H1 (cell line): ENCODE results near the gene CELF4. TPM values are rescaled to one million over a fixed set of nuclear protein-coding genes. Genes with fewer than 3 reads are reported as not detected.

Experiments used
- CTCF ChIA-PET: fragments of 300-600 bp; sonication (Branson Sonifier 250); formaldehyde crosslinking; loops from one replicate; lab custom pipeline; 2021; ENCODE audit not compliant: partially characterized antibody; lab: Charles Lee
- POLR2A ChIA-PET: fragments of 300-600 bp; sonication (Branson Sonifier 250); formaldehyde crosslinking; loops from one replicate; lab custom pipeline; 2021; ENCODE audit warnings: inconsistent platforms; ENCODE audit not compliant: partially characterized antibody; lab: Charles Lee
- DNase-seq, 2 experiments: peaks; one replicate each; pipeline versions ENCODE4 v3.0.0 to v3.0.0-alpha.2; 2010 to 2022; ENCODE audit warnings: low spot score in 2 of 2, low read depth in 1 of 2, mixed read lengths in 1 of 2
- FAIRE-seq: peaks from 2 replicates; lab custom pipeline; 2011; peaks lifted over from hg19 to GRCh38; lab: Jason Lieb, UNC
- H2AFZ ChIP-seq: 2 replicates; pipeline ENCODE4 v1.8.1; 2012; ENCODE audit warnings: low read length, inconsistent platforms
- H2AK5ac ChIP-seq: 2 replicates; pipeline ENCODE4 v1.6.1; 2013; ENCODE audit warnings: low read depth, low read length
- H2BK120ac ChIP-seq: replicated peaks from 2 replicates; pipeline ENCODE3; 2013; ENCODE audit warnings: low read depth, low read length, inconsistent platforms
- H2BK12ac ChIP-seq: 2 replicates; pipeline ENCODE4 v1.6.1; 2013; ENCODE audit warnings: low read depth, low read length
- H2BK15ac ChIP-seq: 2 replicates; pipeline ENCODE4 v1.6.1; 2013; ENCODE audit warnings: low read length
- H2BK20ac ChIP-seq: 2 replicates; pipeline ENCODE4 v1.6.1; 2013; ENCODE audit warnings: low read length
- H2BK5ac ChIP-seq: 2 replicates; pipeline ENCODE4 v1.6.1; 2013; ENCODE audit warnings: low read depth, low read length
- H3K14ac ChIP-seq: 2 replicates; pipeline ENCODE4 v1.6.1; 2013; ENCODE audit warnings: inconsistent platforms; ENCODE audit not compliant: insufficient read length
- H3K18ac ChIP-seq: 2 replicates; pipeline ENCODE4 v1.6.1; 2013; ENCODE audit warnings: low read length; ENCODE audit errors: extremely low read depth
- H3K23ac ChIP-seq: 2 replicates; pipeline ENCODE4 v1.6.1; 2013; ENCODE audit warnings: inconsistent platforms; ENCODE audit not compliant: insufficient read length
- H3K23me2 ChIP-seq: 2 replicates; pipeline ENCODE4 v1.6.1; 2013; ENCODE audit warnings: low read depth, low read length
- H3K27ac ChIP-seq: 2 replicates; pipeline ENCODE4 v1.6.1; 2011; ENCODE audit warnings: low read depth, low read length, inconsistent platforms
- H3K27me3 ChIP-seq, 4 experiments: replicated peaks in 1 of 4; 1 replicate in 1 of 4; 2 replicates in 3 of 4; pipeline versions ENCODE4 v1.6.1 to v1.8.1; 2011 to 2013; ENCODE audit warnings: low read length in 3 of 4, mild to moderate bottlenecking in 3 of 4, inconsistent platforms in 2 of 4, mixed read lengths in 2 of 4, moderate library complexity in 1 of 4; ENCODE audit not compliant: control insufficient read depth in 3 of 4, insufficient read depth in 3 of 4; ENCODE audit errors: extremely low read depth in 1 of 4
- H3K36me3 ChIP-seq, 4 experiments: 2 replicates each; pipeline versions ENCODE4 v1.6.1 to v1.8.1; 2011 to 2013; ENCODE audit warnings: mild to moderate bottlenecking in 4 of 4, low read length in 3 of 4, moderate library complexity in 2 of 4, control low read depth in 1 of 4, inconsistent platforms in 1 of 4; ENCODE audit not compliant: insufficient read depth in 4 of 4, control insufficient read depth in 2 of 4
- H3K4ac ChIP-seq: replicated peaks from 2 replicates; pipeline ENCODE3; 2013; ENCODE audit warnings: low read length, low read depth, mixed read lengths, inconsistent platforms; ENCODE audit not compliant: insufficient read length
- H3K4me1 ChIP-seq, 4 experiments: replicated peaks in 1 of 4; 1 replicate in 1 of 4; 2 replicates in 3 of 4; pipeline versions ENCODE4 v1.6.1 to v1.8.1; 2011 to 2013; ENCODE audit warnings: low read length in 3 of 4, inconsistent platforms in 2 of 4, mixed read lengths in 1 of 4; ENCODE audit not compliant: insufficient read depth in 4 of 4, control insufficient read depth in 3 of 4
- H3K4me2 ChIP-seq, 2 experiments: 2 replicates each; pipeline versions ENCODE4 v1.6.1 to v1.8.1; 2011 to 2013; ENCODE audit warnings: low read depth in 2 of 2, low read length in 2 of 2, control low read depth in 1 of 2, inconsistent platforms in 1 of 2, mild to moderate bottlenecking in 1 of 2; ENCODE audit not compliant: insufficient read depth in 1 of 2
- H3K4me3 ChIP-seq, 4 experiments: fragments of 200-600, 300-600 bp in 1 of 4; sonication (generic), shearing (Covaris generic), sonication (Bioruptor Twin) in 1 of 4; 2 replicates each; pipeline versions ENCODE4 v1.5.1 to v1.8.1; 2011 to 2016; ENCODE audit warnings: low read length in 4 of 4, low read depth in 3 of 4, control low read depth in 2 of 4, inconsistent platforms in 2 of 4, mild to moderate bottlenecking in 2 of 4, mixed read lengths in 1 of 4, moderate library complexity in 1 of 4; ENCODE audit not compliant: insufficient read depth in 2 of 4; ENCODE audit errors: extremely low read depth in 1 of 4
- H3K56ac ChIP-seq: replicated peaks from 2 replicates; pipeline ENCODE3; 2013; ENCODE audit warnings: low read depth, mild to moderate bottlenecking, mixed read lengths, low read length, inconsistent platforms; ENCODE audit not compliant: insufficient read length
- H3K79me1 ChIP-seq: 2 replicates; pipeline ENCODE4 v1.6.1; 2013; ENCODE audit warnings: low read depth, low read length, control low read depth
- H3K79me2 ChIP-seq, 2 experiments: 2 replicates each; pipeline versions ENCODE4 v1.6.1 to v1.8.1; 2012 to 2013; ENCODE audit warnings: low read length in 2 of 2, mild to moderate bottlenecking in 2 of 2, inconsistent platforms in 1 of 2; ENCODE audit not compliant: insufficient read depth in 2 of 2, control insufficient read depth in 1 of 2
- H3K9ac ChIP-seq, 4 experiments: replicated peaks in 1 of 4; 1 replicate in 1 of 4; 2 replicates in 3 of 4; pipeline versions ENCODE4 v1.6.1 to v1.8.1; 2011 to 2013; ENCODE audit warnings: low read depth in 3 of 4, low read length in 3 of 4, control low read depth in 2 of 4, mild to moderate bottlenecking in 2 of 4, moderate library complexity in 2 of 4, inconsistent platforms in 1 of 4; ENCODE audit errors: extremely low read depth in 1 of 4
- H3K9me3 ChIP-seq, 2 experiments: 2 replicates each; pipeline versions ENCODE4 v1.6.1 to v1.8.1; 2012 to 2013; ENCODE audit warnings: mild to moderate bottlenecking in 2 of 2, moderate library complexity in 2 of 2, control low read depth in 1 of 2, inconsistent platforms in 1 of 2, low read depth in 1 of 2, low read length in 1 of 2, mixed read lengths in 1 of 2; ENCODE audit not compliant: insufficient read depth in 2 of 2
- H4K20me1 ChIP-seq, 2 experiments: replicated peaks in 1 of 2; 2 replicates each; pipeline versions ENCODE3 to v1.8.1; 2011 to 2013; ENCODE audit warnings: inconsistent platforms in 2 of 2, low read length in 2 of 2, mild to moderate bottlenecking in 1 of 2; ENCODE audit not compliant: insufficient read depth in 2 of 2, control insufficient read depth in 1 of 2
- H4K5ac ChIP-seq: 2 replicates; pipeline ENCODE4 v1.6.1; 2013; ENCODE audit warnings: low read length, low read depth, mixed read lengths, inconsistent platforms; ENCODE audit not compliant: insufficient read length
- H4K8ac ChIP-seq: 2 replicates; pipeline ENCODE4 v1.8.0; 2013; ENCODE audit warnings: mild to moderate bottlenecking, moderate library complexity, low read length, inconsistent platforms; ENCODE audit not compliant: insufficient read depth; ENCODE audit errors: extremely low read depth
- H4K91ac ChIP-seq: replicated peaks from 2 replicates; pipeline ENCODE3; 2013; ENCODE audit warnings: low read length, mixed read lengths, inconsistent platforms; ENCODE audit not compliant: insufficient read length
- CHD2 ChIP-seq: IDR thresholded peaks from 2 replicates; pipeline ENCODE4 v1.6.1; 2012; ENCODE audit warnings: low read length, improper control_type of control experiment
- CTBP2 ChIP-seq: IDR thresholded peaks from 2 replicates; pipeline ENCODE4 v1.7.0; 2011; ENCODE audit warnings: borderline replicate concordance, mild to moderate bottlenecking, moderate library complexity, mixed read lengths, low read length; ENCODE audit not compliant: insufficient read depth, insufficient read length
- TAF7 ChIP-seq: optimal IDR thresholded peaks from 2 replicates; pipeline ENCODE3; 2011; ENCODE audit warnings: low read depth, mild to moderate bottlenecking, inconsistent platforms, low read length, moderate library complexity, borderline replicate concordance
- WGBS, 2 experiments: shearing (Covaris generic) in 1 of 2; methylation state at CpG; one replicate each; pipeline versions ENCODE4 v1.1.6 to v1.1.7; 2013 to 2015; ENCODE audit warnings: low lambda C conversion rate in 2 of 2, mixed read lengths in 2 of 2, inconsistent platforms in 1 of 2, low coverage in 1 of 2, missing lambda C conversion rate in 1 of 2; ENCODE audit not compliant: insufficient replicate concordance in 2 of 2, insufficient coverage in 1 of 2, insufficient read length in 1 of 2; ENCODE audit errors: extremely low coverage in 1 of 2, missing lambda C conversion rate in 1 of 2; 5-methylcytosine and 5-hydroxymethylcytosine counted together
- polyA plus RNA-seq, 7 experiments: library from polyadenylated mRNA; depleted of rRNA in 3 of 7; stranded (reverse) in 5 of 7; unstranded in 2 of 7; fragments of >200 nt in 5 of 7; fragments of 200-250 nt in 2 of 7; gene quantifications; 1 replicate in 5 of 7; 2 replicates in 1 of 7; 4 replicates in 1 of 7; pipeline versions ENCODE4 v1.2.1 to v1.2.3, GENCODE V29; 2011 to 2013; ENCODE audit warnings: missing spikeins in 2 of 7, mixed read lengths in 2 of 7
- total RNA-seq: library from RNA; stranded (reverse); fragmentation: NEBNext Ultra II Directional; extraction: Animal tissue kit (Norgen Biotek cat#: 25700); gene quantifications from 2 replicates; pipeline ENCODE4 v1.2.1, GENCODE V29; 2021

The CELF4 gene
- total and polyA plus RNA-seq, 2 of the 8 experiments (the other 6 are each of a cell fraction or from before 2014, with no cell fraction given): 1.6 to 3.4 TPM

- H2BK20ac ChIP-seq: no peak overlapping the region
- no peak overlapping the region; the same call in 1 of the 2 replicates for H4K8ac ChIP-seq
- DNase-seq (no peak), FAIRE-seq (no peak)
- H3K79me2 ChIP-seq: no peaks in the 10 kb centered on the region
- H2AFZ ChIP-seq: no peak overlapping the region
- peaks cover 0 to 5% (median 3%) of the 10 kb centered on the region in 4 experiments; a peak in 4 of 7 replicates for H3K4me1 ChIP-seq
- no peak overlapping the region for H3K14ac ChIP-seq
- H3K56ac ChIP-seq: no peak overlapping the region
- no peaks in the 10 kb centered on the region for H3K9me3 ChIP-seq
- H3K18ac ChIP-seq: no peak overlapping the region
- H3K36me3 ChIP-seq: no peaks in the 10 kb centered on the region
- H3K23me2 ChIP-seq: no peaks in the 10 kb centered on the region
- no peaks in the 10 kb centered on the region for H4K20me1 ChIP-seq
- H3K4ac ChIP-seq: no peak overlapping the region
- TF ChIP-seq CHD2: no peak
- TF ChIP-seq TAF7: no peak
- no peak for TF ChIP-seq CTBP2
- no peak overlapping the region for H3K4me2 ChIP-seq
- no peak overlapping the region for H2BK12ac ChIP-seq
- ChIA-PET POLR2A (no interaction called here), CTCF (interaction anchor here (0.7 to 10.4 kb wide), 8 partner anchors 15 to 109 kb away, joined by 3 to 70 read pairs (median 4); no protein-coding TSS in a partner anchor)
- H2BK15ac ChIP-seq: peak overlapping the region; percentile 31; the same call in 1 of the 2 replicates
- no peak overlapping the region for H4K91ac ChIP-seq
- H2AK5ac ChIP-seq: peak overlapping the region; percentile 9; the same call in 1 of the 2 replicates
- H2BK120ac ChIP-seq: no peak overlapping the region
- H2BK5ac ChIP-seq: no peak overlapping the region
- no peak overlapping the region for H4K5ac ChIP-seq
- H3K4me3 ChIP-seq: no peak overlapping the region
- H3K27me3 ChIP-seq: no peaks in the 10 kb centered on the region
- 88% methylated on average over 7 of the region's 7 CpGs; no CpG with 5 or more reads in 1 of the 2 experiments for WGBS, 2 experiments
- no peak overlapping the region for H3K9ac ChIP-seq
- H3K23ac ChIP-seq: no peak overlapping the region
- no peak overlapping the region for H3K27ac ChIP-seq
- H3K79me1 ChIP-seq: no peaks in the 10 kb centered on the region; the same call in 1 of the 2 replicates
Measured at GRCh38 chr18:37428288-37428974, 137.2 kb downstream of the CELF4 start.
